GM19351 (cell line): ENCODE measurements around the gene PCDHA7.
"Not testable (repeated sequence)": the region's sequence is repeated elsewhere in the genome, so short reads cannot be mapped to it uniquely, and the experiment has no call there.

Source experiments
- ATAC-seq: cut with Tn5 transposase; IDR thresholded peaks from one replicate; pipeline ENCODE4 v1.9.1; 2021; ENCODE audit warnings: mild to moderate bottlenecking, moderate library complexity; ENCODE audit not compliant: unreplicated experiment

Gene PCDHA7

GRCh38 chr5:140833993-140834392 is at the start of gene PCDHA7:
PCDHA7 (plus strand) TSS chr5:140834269; CDS start chr5:140834384, 115 bp downstream.
- ATAC-seq: no peak

- ATAC-seq: no peak
Measured at GRCh38 chr5:140785905-140786686, 48.0 kb upstream of the PCDHA7 start, which contains the start of gene PCDHA1. PCDHA1 (plus strand) TSS chr5:140786140.

- ATAC-seq: not testable (repeated sequence)
Measured at GRCh38 chr5:140787422-140787821, 46.6 kb upstream of the PCDHA7 start.

- not testable (repeated sequence) for ATAC-seq
Measured at GRCh38 chr5:140787849-140788504, 46.1 kb upstream of the PCDHA7 start.

- no peak for ATAC-seq
Measured at GRCh38 chr5:140791089-140791488, 43.0 kb upstream of the PCDHA7 start.

GRCh38 chr5:140794595-140795258 is 39.3 kb upstream of the PCDHA7 start, which contains the start of gene PCDHA2:
PCDHA2 (plus strand) TSS chr5:140794852.
- ATAC-seq: no peak

GRCh38 chr5:140795259-140795641 is 38.8 kb upstream of the PCDHA7 start:
- no peak for ATAC-seq

- not testable (repeated sequence) for ATAC-seq
Measured at GRCh38 chr5:140796072-140796717, 37.9 kb upstream of the PCDHA7 start.

- no peak for ATAC-seq
Measured at GRCh38 chr5:140796718-140797095, 37.4 kb upstream of the PCDHA7 start.

GRCh38 chr5:140800816-140801493 is 33.1 kb upstream of the PCDHA7 start, which contains the start of gene PCDHA3:
PCDHA3 (plus strand) TSS chr5:140801057.
- no peak for ATAC-seq

GRCh38 chr5:140801494-140801841 is 32.6 kb upstream of the PCDHA7 start:
- ATAC-seq: no peak

- not testable (repeated sequence) for ATAC-seq
Measured at GRCh38 chr5:140802381-140802780, 31.7 kb upstream of the PCDHA7 start.

GRCh38 chr5:140802781-140803271 is 31.2 kb upstream of the PCDHA7 start:
- no peak for ATAC-seq

- no peak for ATAC-seq
Measured at GRCh38 chr5:140806834-140807775, 27.0 kb upstream of the PCDHA7 start, which contains the start of gene PCDHA4. PCDHA4 (plus strand) TSS chr5:140807068.

- not testable (repeated sequence) for ATAC-seq
Measured at GRCh38 chr5:140808241-140808888, 25.7 kb upstream of the PCDHA7 start.

- no peak for ATAC-seq
Measured at GRCh38 chr5:140808889-140809291, 25.2 kb upstream of the PCDHA7 start.

- no peak for ATAC-seq
Measured at GRCh38 chr5:140821375-140822280, 12.4 kb upstream of the PCDHA7 start, which contains the start of gene PCDHA5. PCDHA5 (plus strand) TSS chr5:140821613.

- no peak for ATAC-seq
Measured at GRCh38 chr5:140822281-140822629, 11.8 kb upstream of the PCDHA7 start.
